Liver (tissue), 9 donors: Measurements from ENCODE around the gene PKP4. TPM values are rescaled to one million over a fixed set of nuclear protein-coding genes. Genes with fewer than 3 reads are reported as not detected.

Experiments
- DNase-seq: peaks from one replicate; pipeline ENCODE4 v3.0.0-alpha.2; 2017; ENCODE audit warnings: low spot score
- H3K27ac ChIP-seq, 2 donors: one replicate each; pipeline ENCODE4 v1.7.0; 2013; ENCODE audit warnings: inconsistent platforms in 2 of 2, low read length in 2 of 2, control low read depth in 1 of 2, low read depth in 1 of 2, mild to moderate bottlenecking in 1 of 2
- H3K27me3 ChIP-seq, 4 donors: one replicate each; pipeline versions ENCODE4 v1.6.1 to v1.7.0; 2013; ENCODE audit warnings: low read length in 3 of 4, inconsistent platforms in 1 of 4, mild to moderate bottlenecking in 1 of 4, moderate library complexity in 1 of 4; ENCODE audit not compliant: control insufficient read depth in 4 of 4, insufficient read depth in 4 of 4
- H3K36me3 ChIP-seq, 4 donors: one replicate each; pipeline versions ENCODE4 v1.6.1 to v1.7.0; 2013; ENCODE audit warnings: low read length in 3 of 4, mild to moderate bottlenecking in 3 of 4, low read depth in 1 of 4, moderate library complexity in 1 of 4; ENCODE audit not compliant: control insufficient read depth in 4 of 4, insufficient read depth in 3 of 4
- H3K4me1 ChIP-seq, 4 donors: one replicate each; pipeline versions ENCODE4 v1.6.1 to v1.7.0; 2013; ENCODE audit warnings: low read length in 3 of 4, mild to moderate bottlenecking in 3 of 4, moderate library complexity in 1 of 4; ENCODE audit not compliant: control insufficient read depth in 4 of 4, insufficient read depth in 4 of 4
- H3K4me3 ChIP-seq, 3 donors: one replicate each; pipeline versions ENCODE4 v1.6.1 to v1.7.0; 2013; ENCODE audit warnings: low read length in 3 of 3, control low read depth in 1 of 3, low read depth in 1 of 3, mild to moderate bottlenecking in 1 of 3
- H3K9ac ChIP-seq, 2 donors: one replicate each; pipeline ENCODE4 v1.7.0; 2013; ENCODE audit warnings: low read length in 2 of 2, mild to moderate bottlenecking in 2 of 2, moderate library complexity in 2 of 2, control low read depth in 1 of 2, low read depth in 1 of 2
- H3K9me3 ChIP-seq, 4 donors: one replicate each; pipeline versions ENCODE4 v1.6.1 to v1.7.0; 2013; ENCODE audit warnings: low read length in 3 of 4; ENCODE audit not compliant: control insufficient read depth in 4 of 4
- CTCF ChIP-seq: fragments of 150-350 bp; IDR thresholded peaks from 2 replicates; pipeline ENCODE4 v1.5.1; 2017; ENCODE audit warnings: improper control_type of control experiment, low read depth, low read length; ENCODE audit not compliant: missing input control
- EGR1 ChIP-seq, 2 donors: IDR thresholded peaks; 2 replicates each; pipeline ENCODE4 v1.6.1; 2016 to 2018; ENCODE audit warnings: antibody characterized with exemption in 2 of 2, low read depth in 2 of 2
- FOXA1 ChIP-seq: IDR thresholded peaks from 2 replicates; pipeline ENCODE4 v1.6.1; 2016; ENCODE audit warnings: antibody characterized with exemption
- FOXA2 ChIP-seq: IDR thresholded peaks from 2 replicates; pipeline ENCODE4 v1.6.1; 2016; ENCODE audit warnings: antibody characterized with exemption
- GABPA ChIP-seq, 2 donors: IDR thresholded peaks in 1 of 2; conservative IDR thresholded peaks in 1 of 2; 2 replicates each; pipeline ENCODE4 v1.6.1; 2016; ENCODE audit warnings: antibody characterized with exemption in 2 of 2, mild to moderate bottlenecking in 1 of 2, moderate library complexity in 1 of 2
- HNF4A ChIP-seq, 2 donors: conservative IDR thresholded peaks; 2 replicates each; pipeline ENCODE4 v1.6.1; 2016; ENCODE audit warnings: antibody characterized with exemption in 2 of 2, mild to moderate bottlenecking in 2 of 2
- HNF4G ChIP-seq: IDR thresholded peaks from 2 replicates; pipeline ENCODE4 v1.6.1; 2016; ENCODE audit warnings: antibody characterized with exemption
- MAX ChIP-seq: IDR thresholded peaks from 2 replicates; pipeline ENCODE4 v1.6.1; 2016; ENCODE audit warnings: antibody characterized with exemption
- RAD21 ChIP-seq, 2 donors: IDR thresholded peaks; 2 replicates each; pipeline ENCODE4 v1.6.1; 2016; ENCODE audit warnings: antibody characterized with exemption in 2 of 2, mild to moderate bottlenecking in 2 of 2
- REST ChIP-seq: IDR thresholded peaks from 2 replicates; pipeline ENCODE4 v1.6.1; 2016; ENCODE audit warnings: antibody characterized with exemption, mild to moderate bottlenecking
- RXRA ChIP-seq, 2 donors: IDR thresholded peaks; 2 replicates each; pipeline ENCODE4 v1.6.1; 2017 to 2018; ENCODE audit warnings: antibody characterized with exemption in 2 of 2, mild to moderate bottlenecking in 1 of 2
- SP1 ChIP-seq: IDR thresholded peaks from 2 replicates; pipeline ENCODE4 v1.6.1; 2018; ENCODE audit warnings: antibody characterized with exemption, mild to moderate bottlenecking
- TAF1 ChIP-seq: conservative IDR thresholded peaks from 2 replicates; pipeline ENCODE4 v1.6.1; 2016; ENCODE audit warnings: antibody characterized with exemption, mild to moderate bottlenecking
- YY1 ChIP-seq: IDR thresholded peaks from 2 replicates; pipeline ENCODE4 v1.6.1; 2016; ENCODE audit warnings: antibody characterized with exemption, mild to moderate bottlenecking
- ZBTB33 ChIP-seq: IDR thresholded peaks from 2 replicates; pipeline ENCODE4 v1.6.1; 2016; ENCODE audit warnings: antibody characterized with exemption
- WGBS: extraction: QIAGEN DNeasy Blood & Tissue Kit; methylation state at CpG from one replicate; pipeline ENCODE4 v1.1.7; 2013; 5-methylcytosine and 5-hydroxymethylcytosine counted together
- polyA plus RNA-seq, 2 donors: library from polyadenylated mRNA; stranded (reverse) in 1 of 2; unstranded in 1 of 2; fragments of 200-250 nt in 1 of 2; fragments of >200 nt in 1 of 2; fragmentation: Nextera tagmentation in 1 of 2; extraction: Ambion mirVana in 1 of 2; gene quantifications; one replicate each; pipeline versions ENCODE4 v1.2.1 to v1.2.3, GENCODE V29; 2013 to 2015
- total RNA-seq, 2 donors: library from RNA; depleted of rRNA; stranded (reverse); fragments of >200 nt; gene quantifications; one replicate each; pipeline ENCODE4 v1.2.3, GENCODE V29; 2014
- donor health status: healthy.
- donor health status: healthy.
- donor health status: healthy.
- donor health status: healthy.
- donor health status: healthy.

PKP4 gene
- total and polyA plus RNA-seq, 4 donors = 7.7 to 33.8 (median 19.0) TPM

GRCh38 chr2:158645299-158645698 is 188.5 kb downstream of the PKP4 start:
- Histone ChIP-seq H3K27ac (no peak overlapping the region), H3K9me3 (no peaks in the 10 kb centered on the region), H3K36me3 (peaks cover 4 to 11% (median 7%) of the 10 kb centered on the region in 4 donors), H3K27me3 (no peaks in the 10 kb centered on the region), H3K4me1 (no peaks in the 10 kb centered on the region), H3K9ac (no peak overlapping the region), H3K4me3 (no peak overlapping the region)
- 95% methylated on average over 6 of the region's 6 CpGs for WGBS
- TF ChIP-seq RAD21 (IDR thresholded peaks at IDR 0.05) = no peak
- TF ChIP-seq RXRA (IDR thresholded peaks at IDR 0.05) = no peak
- TF ChIP-seq SP1 = no peak
- no peak for TF ChIP-seq HNF4A (conservative IDR thresholded peaks at IDR 0.05)
- no peak for TF ChIP-seq EGR1 (IDR thresholded peaks at IDR 0.05; ENCODE audit: low read depth in 2 of 2)
- no peak for TF ChIP-seq MAX
- TF ChIP-seq ZBTB33 = no peak
- no peak for TF ChIP-seq FOXA2
- TF ChIP-seq HNF4G = no peak
- no peak for TF ChIP-seq YY1
- no peak for DNase-seq

GRCh38 chr2:158647436-158648231 is 190.9 kb downstream of the PKP4 start:
- Histone ChIP-seq H3K4me1 (no peaks in the 10 kb centered on the region), H3K9me3 (no peaks in the 10 kb centered on the region), H3K9ac (no peak overlapping the region), H3K36me3 (peaks cover 0 to 18% (median 7%) of the 10 kb centered on the region in 4 donors), H3K27me3 (no peaks in the 10 kb centered on the region), H3K4me3 (no peak overlapping the region), H3K27ac (no peak overlapping the region)
- TF ChIP-seq GABPA (IDR thresholded peaks at IDR 0.05 in 1 of 2, conservative IDR thresholded peaks at IDR 0.05 in 1 of 2) = no peak
- 98% methylated on average over 2 of the region's 2 CpGs for WGBS
- DNase-seq = no peak

- TF ChIP-seq TAF1 = no peak
- TF ChIP-seq FOXA1 = no peak
- no peak for TF ChIP-seq REST
- no peak for TF ChIP-seq CTCF
- no peak for TF ChIP-seq YY1
- Histone ChIP-seq H3K4me3 (no peak overlapping the region), H3K36me3 (peaks cover 0 to 14% (median 4%) of the 10 kb centered on the region in 4 donors), H3K27me3 (no peaks in the 10 kb centered on the region), H3K9me3 (no peaks in the 10 kb centered on the region), H3K27ac (no peak overlapping the region), H3K9ac (no peak overlapping the region), H3K4me1 (no peaks in the 10 kb centered on the region)
- no peak for DNase-seq
- WGBS = 90% methylated on average over 2 of the region's 2 CpGs
Observed at GRCh38 chr2:158649846-158650245, 193.1 kb downstream of the PKP4 start.
